IPS-20b (cell line): ENCODE measurements around the gene GOLGA8A.

Source experiments
- H3K27ac ChIP-seq: one replicate; pipeline ENCODE4 v1.5.1; 2013; ENCODE audit warnings: low read length
- H3K27me3 ChIP-seq: 2 replicates; pipeline ENCODE4 v1.6.1; 2013; ENCODE audit warnings: mild to moderate bottlenecking, low read length, inconsistent platforms; ENCODE audit not compliant: insufficient read depth
- H3K36me3 ChIP-seq: 2 replicates; pipeline ENCODE4 v1.6.1; 2013; ENCODE audit warnings: low read depth, mild to moderate bottlenecking, inconsistent platforms, low read length, moderate library complexity; ENCODE audit not compliant: insufficient read depth
- H3K4me1 ChIP-seq: 2 replicates; pipeline ENCODE4 v1.6.1; 2013; ENCODE audit warnings: mild to moderate bottlenecking, control low read depth, inconsistent platforms, low read length, moderate library complexity; ENCODE audit not compliant: insufficient read depth
- H3K4me3 ChIP-seq: 2 replicates; pipeline ENCODE4 v1.5.1; 2013; ENCODE audit warnings: mild to moderate bottlenecking, low read length, inconsistent platforms
- H3K9ac ChIP-seq: 2 replicates; pipeline ENCODE4 v1.6.1; 2013; ENCODE audit warnings: low read depth, mild to moderate bottlenecking, inconsistent platforms, low read length, moderate library complexity
- H3K9me3 ChIP-seq: 2 replicates; pipeline ENCODE4 v1.6.1; 2013; ENCODE audit warnings: mild to moderate bottlenecking, low read depth, low read length, inconsistent platforms; ENCODE audit not compliant: insufficient read depth

GOLGA8A gene

GRCh38 chr15:34437687-34438086 is at the start of gene GOLGA8A:
TSS of gene GOLGA8A (minus strand) at chr15:34437808. CDS start at chr15:34389691, 48,117 bp downstream.
- H3K9me3 ChIP-seq: peaks cover 5% of the 10 kb centered on the region
- peak within 1 kb of the TSS; percentile 66 for H3K4me3 ChIP-seq
- H3K4me1 ChIP-seq: no peaks in the 10 kb centered on the region
- H3K36me3 ChIP-seq: no peaks in the 10 kb centered on the region
- no peak within 1 kb of the TSS for H3K27ac ChIP-seq
- H3K9ac ChIP-seq: no peak within 1 kb of the TSS; the same call in 1 of the 2 replicates
- peaks cover 47% of the 10 kb centered on the region for H3K27me3 ChIP-seq

DNA sequence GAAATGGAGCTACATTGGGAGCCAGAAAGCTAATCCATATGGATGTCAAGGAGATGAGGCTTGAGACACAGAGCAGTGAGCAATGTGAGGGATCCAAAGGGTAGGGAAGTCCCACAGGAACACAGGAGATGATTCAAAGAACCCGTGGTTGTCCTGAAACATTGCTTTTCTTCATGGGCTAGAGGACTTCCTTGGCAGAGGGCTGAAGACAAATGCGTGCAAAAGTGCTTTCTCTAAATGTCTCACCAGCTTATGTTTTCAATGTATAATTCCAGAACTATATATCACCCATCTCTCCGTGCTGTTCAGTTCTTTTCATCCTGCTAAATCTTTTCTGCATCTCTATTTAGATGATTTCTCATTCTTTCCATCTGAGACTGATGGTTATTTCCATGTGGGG is 46.0 kb upstream of the GOLGA8A start:
- Histone ChIP-seq H3K36me3 (no peaks in the 10 kb centered on the region), H3K27ac (no peak overlapping the region), H3K4me3 (no peak overlapping the region), H3K9me3 (no peaks in the 10 kb centered on the region), H3K27me3 (no peaks in the 10 kb centered on the region; the same call in 1 of the 2 replicates), H3K9ac (no peak overlapping the region), H3K4me1 (no peaks in the 10 kb centered on the region)

DNA sequence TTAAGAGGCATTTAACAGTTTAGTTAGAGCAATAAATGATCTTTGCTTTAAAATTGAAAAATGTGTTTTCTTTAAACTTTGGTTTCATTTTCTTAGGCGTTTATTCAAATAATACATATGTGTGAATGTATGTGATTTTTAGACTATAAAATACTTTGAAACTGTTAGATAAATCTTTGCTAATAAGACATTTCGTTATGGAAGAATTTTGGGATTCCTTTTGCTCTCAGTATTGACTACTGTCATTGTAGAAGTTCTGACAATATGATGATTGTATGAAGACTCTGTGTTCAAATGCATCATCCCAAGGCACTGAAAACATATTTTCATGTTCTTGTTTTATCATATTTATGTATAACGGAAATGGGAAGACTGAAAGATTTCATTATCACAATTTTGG is 43.8 kb upstream of the GOLGA8A start:
- no peak overlapping the region for H3K9ac ChIP-seq
- H3K4me3 ChIP-seq: no peak overlapping the region
- no peaks in the 10 kb centered on the region for H3K9me3 ChIP-seq
- no peaks in the 10 kb centered on the region for H3K4me1 ChIP-seq
- no peak overlapping the region for H3K27ac ChIP-seq
- no peaks in the 10 kb centered on the region; the same call in 1 of the 2 replicates for H3K27me3 ChIP-seq
- no peaks in the 10 kb centered on the region for H3K36me3 ChIP-seq

DNA sequence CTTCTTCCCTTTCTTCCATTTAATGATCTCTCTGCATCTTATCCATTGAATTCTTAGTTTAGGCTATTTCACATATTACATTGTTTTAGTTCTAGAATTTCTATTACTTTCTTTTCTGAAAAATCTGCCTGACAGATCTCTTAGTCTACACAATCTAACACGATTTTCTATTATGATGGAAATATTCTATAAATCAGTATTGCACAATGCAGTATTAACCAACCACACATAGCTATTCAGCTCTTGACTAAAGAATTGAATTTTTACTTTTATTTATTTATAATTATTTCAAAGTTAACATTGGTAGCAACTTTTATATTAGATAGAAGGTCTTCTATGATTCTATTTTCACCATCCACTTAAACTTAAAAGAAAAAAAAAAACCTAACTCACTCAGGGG is 36.2 kb upstream of the GOLGA8A start:
- Histone ChIP-seq H3K9me3 (no peaks in the 10 kb centered on the region), H3K36me3 (no peaks in the 10 kb centered on the region), H3K9ac (no peak overlapping the region), H3K27me3 (peaks cover 5% of the 10 kb centered on the region; the same call in 1 of the 2 replicates), H3K4me3 (no peak overlapping the region), H3K4me1 (no peaks in the 10 kb centered on the region), H3K27ac (no peak overlapping the region)

DNA sequence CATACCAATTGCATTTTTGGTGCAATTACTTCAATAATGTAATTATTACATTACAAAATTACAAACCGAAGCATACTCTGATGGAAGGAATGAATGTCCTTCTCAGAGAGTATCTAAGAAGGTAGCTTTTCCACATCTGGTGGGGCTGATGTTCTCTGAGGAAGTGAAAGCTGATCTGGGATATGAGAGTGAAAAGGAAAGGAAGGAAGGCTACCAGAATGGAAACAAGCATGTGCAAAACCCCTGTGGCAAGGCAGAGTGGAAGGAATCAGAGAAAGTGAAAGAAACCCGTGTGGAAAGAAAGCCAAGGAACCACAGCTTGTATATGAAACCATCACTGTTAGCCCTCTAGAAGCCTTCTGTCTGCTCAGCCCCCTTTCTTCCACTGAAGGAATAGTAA is 35.3 kb upstream of the GOLGA8A start:
- H3K4me3 ChIP-seq: no peak overlapping the region

DNA sequence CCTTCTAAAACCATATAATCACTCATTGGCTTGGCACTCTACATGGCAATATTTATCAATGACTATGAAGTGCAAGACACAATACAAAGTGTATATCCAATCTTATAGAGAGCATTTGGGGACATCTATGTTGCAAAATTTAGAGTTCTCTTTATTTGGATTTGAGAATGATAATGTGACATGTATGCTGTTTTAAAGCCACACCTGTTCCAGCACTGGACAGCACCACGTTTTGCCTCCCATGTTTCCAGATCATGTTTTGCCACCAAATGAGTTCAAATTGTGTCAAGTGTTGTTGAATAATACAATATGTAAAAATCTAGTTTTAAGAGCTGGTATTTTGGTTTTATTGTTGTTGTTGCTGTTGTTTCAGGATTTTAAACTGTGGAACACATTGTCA is 33.3 kb upstream of the GOLGA8A start:
- Histone ChIP-seq H3K27ac (no peak overlapping the region), H3K27me3 (peaks cover 5% of the 10 kb centered on the region; the same call in 1 of the 2 replicates), H3K9me3 (no peaks in the 10 kb centered on the region), H3K36me3 (no peaks in the 10 kb centered on the region), H3K9ac (no peak overlapping the region), H3K4me3 (no peak overlapping the region), H3K4me1 (no peaks in the 10 kb centered on the region)

More for the DNA sequence above, 35.3 kb upstream of the GOLGA8A start:
- Histone ChIP-seq H3K27ac (no peak overlapping the region), H3K4me1 (no peaks in the 10 kb centered on the region), H3K36me3 (no peaks in the 10 kb centered on the region), H3K27me3 (peaks cover 5% of the 10 kb centered on the region; the same call in 1 of the 2 replicates), H3K9ac (no peak overlapping the region), H3K9me3 (no peaks in the 10 kb centered on the region)

DNA sequence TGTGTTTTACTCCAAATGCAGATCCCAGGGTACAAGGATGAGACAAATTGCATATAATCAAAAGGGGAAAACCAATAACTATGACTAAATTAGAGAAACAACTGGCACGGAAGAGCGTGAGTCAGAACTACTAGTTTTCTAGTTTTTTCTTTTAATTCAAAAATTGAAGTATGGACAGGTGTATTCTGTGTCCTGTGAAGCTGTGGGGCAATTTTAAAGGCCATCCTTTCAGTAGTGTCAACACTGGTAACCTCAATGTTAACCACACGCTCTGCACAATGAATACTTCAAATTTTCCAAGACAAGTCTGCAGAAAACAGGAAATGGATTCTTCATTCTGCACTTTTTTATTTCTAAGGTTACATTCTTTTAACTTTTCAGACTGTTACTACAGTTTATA is 32.5 kb upstream of the GOLGA8A start:
- Histone ChIP-seq H3K36me3 (no peaks in the 10 kb centered on the region), H3K9ac (no peak overlapping the region), H3K4me3 (no peak overlapping the region)

DNA sequence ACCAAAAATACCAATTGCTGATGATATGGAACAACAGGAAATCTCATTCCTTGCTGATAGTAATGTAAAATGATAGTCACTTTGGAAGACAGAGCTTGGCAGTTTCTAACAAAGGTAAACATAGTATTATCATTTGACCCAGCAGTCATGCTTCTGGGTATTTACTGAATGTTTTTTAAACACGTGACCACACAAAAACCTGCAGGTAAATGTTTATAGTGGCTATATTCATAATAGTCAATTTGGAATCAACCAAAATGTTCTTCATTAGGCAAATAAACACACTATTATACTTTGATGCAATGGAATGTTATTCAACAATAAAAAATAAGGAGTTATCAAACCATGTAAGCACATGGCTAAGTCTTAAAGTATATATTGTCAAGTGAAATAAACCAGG is 24.1 kb upstream of the GOLGA8A start:
- H3K27ac ChIP-seq: no peak overlapping the region
- H3K9me3 ChIP-seq: no peaks in the 10 kb centered on the region
- H3K36me3 ChIP-seq: no peaks in the 10 kb centered on the region

More for the DNA sequence above, 32.5 kb upstream of the GOLGA8A start:
- Histone ChIP-seq H3K9me3 (no peaks in the 10 kb centered on the region), H3K4me1 (no peaks in the 10 kb centered on the region), H3K27ac (no peak overlapping the region), H3K27me3 (peaks cover 5% of the 10 kb centered on the region; the same call in 1 of the 2 replicates)

DNA sequence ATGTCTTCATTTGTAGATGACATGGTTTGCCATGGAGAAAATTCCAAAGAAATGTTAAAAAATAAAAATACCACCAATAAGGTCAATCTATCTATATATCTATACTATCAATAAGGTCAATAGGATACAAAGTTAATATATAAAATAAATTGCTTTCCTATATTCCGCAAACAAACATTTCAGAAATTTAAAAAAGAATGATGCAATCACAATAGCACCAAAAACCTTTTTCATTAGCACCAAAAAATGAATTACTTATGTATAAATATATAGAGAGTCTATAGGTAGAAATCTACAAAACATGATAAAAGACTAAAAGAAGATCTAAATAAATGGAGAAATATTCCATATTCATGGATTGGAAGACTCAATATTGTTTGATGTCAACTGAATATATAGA is 22.8 kb upstream of the GOLGA8A start:
- H3K4me3 ChIP-seq: no peak overlapping the region
- no peaks in the 10 kb centered on the region for H3K9me3 ChIP-seq
- H3K27ac ChIP-seq: no peak overlapping the region
- H3K36me3 ChIP-seq: no peaks in the 10 kb centered on the region
- H3K27me3 ChIP-seq: no peaks in the 10 kb centered on the region
- no peaks in the 10 kb centered on the region for H3K4me1 ChIP-seq
- no peak overlapping the region for H3K9ac ChIP-seq

More for the DNA sequence above, 24.1 kb upstream of the GOLGA8A start:
- no peaks in the 10 kb centered on the region for H3K4me1 ChIP-seq
- H3K27me3 ChIP-seq: no peaks in the 10 kb centered on the region
- H3K9ac ChIP-seq: no peak overlapping the region
- no peak overlapping the region for H3K4me3 ChIP-seq

GRCh38 chr15:34456658-34457057 is 19.1 kb upstream of the GOLGA8A start:
- Histone ChIP-seq H3K9ac (no peak overlapping the region), H3K4me3 (no peak overlapping the region), H3K27ac (no peak overlapping the region), H3K4me1 (no peaks in the 10 kb centered on the region), H3K27me3 (no peaks in the 10 kb centered on the region), H3K36me3 (no peaks in the 10 kb centered on the region), H3K9me3 (no peaks in the 10 kb centered on the region)

- no peak overlapping the region for H3K4me3 ChIP-seq
- no peak overlapping the region for H3K27ac ChIP-seq
- H3K9me3 ChIP-seq: peaks cover 3% of the 10 kb centered on the region
- H3K9ac ChIP-seq: no peak overlapping the region
- H3K4me1 ChIP-seq: no peaks in the 10 kb centered on the region
- peaks cover 41% of the 10 kb centered on the region for H3K27me3 ChIP-seq
- H3K36me3 ChIP-seq: no peaks in the 10 kb centered on the region
Observed at GRCh38 chr15:34442891-34443290, 5.3 kb upstream of the GOLGA8A start.

GRCh38 chr15:34439878-34440277 is 2.3 kb upstream of the GOLGA8A start:
- no peak overlapping the region for H3K9ac ChIP-seq
- no peak overlapping the region for H3K4me3 ChIP-seq
- no peak overlapping the region for H3K27ac ChIP-seq
- H3K36me3 ChIP-seq: no peaks in the 10 kb centered on the region
- H3K27me3 ChIP-seq: peaks cover 63% of the 10 kb centered on the region
- peaks cover 5% of the 10 kb centered on the region for H3K9me3 ChIP-seq
- no peaks in the 10 kb centered on the region for H3K4me1 ChIP-seq
